A549 (cell line): ENCODE results near the gene SCARB1. TPM values are rescaled to one million over a fixed set of nuclear protein-coding genes. Genes with fewer than 3 reads are reported as not detected.
A peak's percentile ranks its signal among the peaks of the same experiment; 100 is the strongest.

Experiments used
- ATAC-seq, 2 experiments: fragments of 200-7000 bp in 1 of 2; fragments of >200 bp in 1 of 2; cut with Nextera tagmentation in 1 of 2; cut with Tn5 transposase in 1 of 2; 3 replicates each; pipeline versions ENCODE4 v1.8.0 to v1.9.1; 2018 to 2020; ENCODE audit warnings: mild to moderate bottlenecking in 1 of 2, moderate library complexity in 1 of 2
- CTCF ChIA-PET: fragments of 300-600 bp; sonication (Branson Sonifier 250); formaldehyde crosslinking; extraction: SDS; loops from one replicate; lab custom pipeline; 2021; ENCODE audit warnings: antibody characterized with exemption, inconsistent platforms; lab: Yijun Ruan, JAX
- POLR2A ChIA-PET: fragments of 350-600 bp; formaldehyde crosslinking; extraction: SDS; loops from one replicate; lab custom pipeline; 2021; ENCODE audit warnings: antibody characterized with exemption, inconsistent platforms; lab: Yijun Ruan, JAX
- DNase-seq, 2 experiments: peaks; one replicate each; pipeline versions ENCODE4 v3.0.0 to v3.0.0-alpha.2; 2011 to 2016; ENCODE audit warnings: low read depth in 1 of 2, low spot score in 1 of 2
- FAIRE-seq: peaks from 2 replicates; lab custom pipeline; 2011; peaks lifted over from hg19 to GRCh38; lab: Jason Lieb, UNC
- H3K27ac ChIP-seq, 2 experiments: fragments of >200 bp; sonication (Bioruptor Twin); formaldehyde crosslinking; 3 replicates each; pipeline ENCODE4 v1.5.1; 2016 to 2017
- H3K4me1 ChIP-seq: fragments of >200 bp; sonication (Bioruptor Twin); formaldehyde crosslinking; 3 replicates; pipeline ENCODE4 v1.6.1; 2016
- H3K4me2 ChIP-seq: fragments of >200 bp; sonication (Bioruptor Twin); formaldehyde crosslinking; 3 replicates; pipeline ENCODE4 v1.6.1; 2016
- H3K4me3 ChIP-seq: fragments of >200 bp; sonication (Bioruptor Twin); formaldehyde crosslinking; 3 replicates; pipeline ENCODE4 v1.5.1; 2016
- H3K9me3 ChIP-seq: fragments of >200 bp; sonication (Bioruptor Twin); formaldehyde crosslinking; 3 replicates; pipeline ENCODE4 v1.6.1; 2016
- ATOH8 ChIP-seq: fragments of 250-450 bp; sonication (Bioruptor Pico); IDR thresholded peaks from 2 replicates; pipeline ENCODE4 v1.5.0; 2020; ENCODE audit warnings: low read depth, mild to moderate bottlenecking, moderate library complexity
- CBX2 ChIP-seq: fragments of 200-600 bp; sonication (generic); IDR thresholded peaks from 2 replicates; pipeline ENCODE4 v1.6.1; 2016; ENCODE audit warnings: low read depth, mild to moderate bottlenecking, borderline replicate concordance
- CHD2 ChIP-seq: fragments of 150-350 bp; IDR thresholded peaks from 2 replicates; pipeline ENCODE4 v1.6.1; 2014; ENCODE audit warnings: low read length; ENCODE audit not compliant: partially characterized antibody
- CHD4 ChIP-seq: fragments of 200-600 bp; sonication (generic); IDR thresholded peaks from 2 replicates; pipeline ENCODE4 v1.6.1; 2016; ENCODE audit warnings: antibody characterized with exemption, mild to moderate bottlenecking, borderline replicate concordance
- E2F6 ChIP-seq: IDR thresholded peaks from 2 replicates; pipeline ENCODE4 v1.6.1; 2012; ENCODE audit warnings: low read depth, borderline replicate concordance
- EHF ChIP-seq: fragments of 250-450 bp; sonication (Bioruptor Pico); IDR thresholded peaks from 2 replicates; pipeline ENCODE4 v1.5.0; 2020; ENCODE audit warnings: mild to moderate bottlenecking
- EHMT2 ChIP-seq: fragments of 200-600 bp; sonication (generic); IDR thresholded peaks from 2 replicates; pipeline ENCODE4 v1.6.1; 2016; ENCODE audit warnings: antibody characterized with exemption, low read depth, mild to moderate bottlenecking, moderate library complexity
- EP300 ChIP-seq, 2 experiments: fragments of >200 bp; sonication (Bioruptor Twin); formaldehyde crosslinking; IDR thresholded peaks; 2 replicates in 1 of 2; 3 replicates in 1 of 2; pipeline ENCODE4 v1.6.1; 2016 to 2017
- FOSB ChIP-seq: fragments of 250-450 bp; sonication (Bioruptor Pico); IDR thresholded peaks from 2 replicates; pipeline ENCODE4 v1.5.0; 2020; ENCODE audit warnings: mild to moderate bottlenecking, moderate library complexity
- FOXS1 ChIP-seq: fragments of 250-450 bp; sonication (Bioruptor Pico); IDR thresholded peaks from 2 replicates; pipeline ENCODE4 v1.5.0; 2020; ENCODE audit warnings: mild to moderate bottlenecking, moderate library complexity
- GATA3 ChIP-seq: IDR thresholded peaks from 2 replicates; pipeline ENCODE4 v1.6.1; 2012; ENCODE audit warnings: borderline replicate concordance
- HDAC2 ChIP-seq: fragments of 200-600 bp; sonication (generic); IDR thresholded peaks from 2 replicates; pipeline ENCODE4 v1.6.1; 2016
- HES2 ChIP-seq: fragments of >200 bp; sonication (Bioruptor Twin); formaldehyde crosslinking; IDR thresholded peaks from 2 replicates; pipeline ENCODE4 v1.6.1; 2016
- HMGXB4 ChIP-seq: fragments of 250-450 bp; sonication (Bioruptor Pico); IDR thresholded peaks from 2 replicates; pipeline ENCODE4 v1.5.0; 2021; ENCODE audit warnings: mild to moderate bottlenecking, moderate library complexity, borderline replicate concordance
- HOXB13 ChIP-seq: fragments of 250-450 bp; sonication (Bioruptor Pico); IDR thresholded peaks from 2 replicates; pipeline ENCODE4 v1.5.0; 2020; ENCODE audit warnings: low read depth, mild to moderate bottlenecking, moderate library complexity
- HOXB5 ChIP-seq: fragments of 250-450 bp; sonication (Bioruptor Pico); IDR thresholded peaks from 2 replicates; pipeline ENCODE4 v1.5.0; 2020; ENCODE audit warnings: mild to moderate bottlenecking, moderate library complexity
- JUN ChIP-seq, 2 experiments: fragments of >200 bp; sonication (Bioruptor Twin); formaldehyde crosslinking; IDR thresholded peaks; 2 replicates in 1 of 2; 3 replicates in 1 of 2; pipeline ENCODE4 v1.6.1; 2016 to 2017
- MAX ChIP-seq: IDR thresholded peaks from 2 replicates; pipeline ENCODE4 v1.6.1; 2012
- MAZ ChIP-seq: fragments of 150-350 bp; IDR thresholded peaks from 2 replicates; pipeline ENCODE4 v1.6.1; 2014; ENCODE audit warnings: antibody characterized with exemption, low read depth, low read length, borderline replicate concordance
- MYC ChIP-seq: IDR thresholded peaks from 2 replicates; pipeline ENCODE4 v1.6.1; 2012; ENCODE audit warnings: mild to moderate bottlenecking, inconsistent platforms, low read length, improper control_type of control experiment, borderline replicate concordance
- NPAS2 ChIP-seq: fragments of 250-450 bp; sonication (Bioruptor Pico); IDR thresholded peaks from 2 replicates; pipeline ENCODE4 v1.8.0; 2022; ENCODE audit warnings: mild to moderate bottlenecking, moderate library complexity, borderline replicate concordance
- POLR2A ChIP-seq: IDR thresholded peaks from 2 replicates; pipeline ENCODE4 v1.6.1; 2012; ENCODE audit warnings: mild to moderate bottlenecking, low read length
- POLR2AphosphoS2 ChIP-seq: conservative IDR thresholded peaks from 2 replicates; pipeline ENCODE4 v1.6.1; 2012; ENCODE audit warnings: low read length, improper control_type of control experiment, inconsistent platforms
- RARB ChIP-seq: fragments of 250-450 bp; sonication (Bioruptor Pico); IDR thresholded peaks from 2 replicates; pipeline ENCODE4 v1.8.0; 2021; ENCODE audit warnings: mild to moderate bottlenecking, moderate library complexity
- RCOR1 ChIP-seq: fragments of 150-350 bp; IDR thresholded peaks from 2 replicates; pipeline ENCODE4 v1.6.1; 2014; ENCODE audit warnings: antibody characterized with exemption, low read length, low read depth
- RFX5 ChIP-seq: fragments of 450-650 bp; IDR thresholded peaks from 2 replicates; pipeline ENCODE4 v1.7.1; 2014; ENCODE audit warnings: antibody characterized with exemption, mild to moderate bottlenecking, moderate library complexity
- RNF2 ChIP-seq: fragments of 200-600 bp; sonication (generic); IDR thresholded peaks from 2 replicates; pipeline ENCODE4 v1.6.1; 2016; ENCODE audit warnings: low read depth, mild to moderate bottlenecking, antibody characterized with exemption, moderate library complexity, borderline replicate concordance
- SREBF2 ChIP-seq: fragments of 450-650 bp; IDR thresholded peaks from 2 replicates; pipeline ENCODE4 v1.6.1; 2014; ENCODE audit warnings: mild to moderate bottlenecking, moderate library complexity
- USF2 ChIP-seq: fragments of 450-650 bp; IDR thresholded peaks from 2 replicates; pipeline ENCODE4 v1.6.1; 2014; ENCODE audit warnings: antibody characterized with exemption
- ZNF302 ChIP-seq: fragments of 250-450 bp; sonication (Bioruptor Pico); IDR thresholded peaks from 2 replicates; pipeline ENCODE4 v1.9.0; 2021; ENCODE audit warnings: inconsistent platforms, mild to moderate bottlenecking, moderate library complexity
- ZSCAN20 ChIP-seq: fragments of 250-450 bp; sonication (Bioruptor Pico); IDR thresholded peaks from 2 replicates; pipeline ENCODE4 v1.8.0; 2022; ENCODE audit warnings: mild to moderate bottlenecking, moderate library complexity
- WGBS: methylation state at CpG from one replicate; pipeline ENCODE4 v1.1.6; 2017; ENCODE audit errors: missing lambda C conversion rate; 5-methylcytosine and 5-hydroxymethylcytosine counted together
- polyA plus RNA-seq, 4 experiments: library from polyadenylated mRNA; depleted of rRNA in 3 of 4; stranded (reverse); fragments of >200 nt; fragmentation: RNase III in 1 of 4; extraction: RNeasy Plus Mini Kit Qiagen cat#74134 plus additional on column Dnase treatment in 1 of 4; gene quantifications; 2 replicates in 3 of 4; 3 replicates in 1 of 4; pipeline ENCODE4 v1.2.3, GENCODE V29; 2011 to 2017

The SCARB1 gene
- polyA plus RNA-seq, 2 of the 4 experiments (the other 2 are of a cell fraction), result 81.1 to 154 TPM

- 23% methylated on average over 9 of the region's 9 CpGs for WGBS
- no peak for FAIRE-seq
- TF ChIP-seq ZSCAN20 (peak; percentile 74), EP300 (IDR thresholded peaks at IDR 0.05) (no peak), NPAS2 (peak; percentile 29; the same call in 1 of the 2 replicates), GATA3 (no peak; the same call in 1 of the 2 replicates), EHMT2 (no peak), FOXS1 (CRISPR knock-in tag) (no peak), HES2 (no peak), RFX5 (no peak), CBX2 (no peak), POLR2AphosphoS2 (peak; percentile 100), JUN (IDR thresholded peaks at IDR 0.05) (peak; percentile 45 to 80; a peak in 3 of 5 replicates), E2F6 (no peak), RNF2 (no peak), MYC (no peak), HMGXB4 (CRISPR knock-in tag) (peak; percentile 99), RARB (CRISPR knock-in tag) (peak; percentile 99), ATOH8 (CRISPR knock-in tag) (peak; percentile 86), SREBF2 (no peak), MAX (no peak), CHD2 (peak; percentile 62), HDAC2 (no peak), MAZ (no peak), FOSB (peak; percentile 99), HOXB13 (CRISPR knock-in tag) (peak; percentile 44; the same call in 1 of the 2 replicates), HOXB5 (peak; percentile 90), CHD4 (no peak), POLR2A (peak; percentile 25; the same call in 1 of the 2 replicates), RCOR1 (0 out of 2 replicates have a peak, but pooled peaks have one; percentile 11), EHF (CRISPR knock-in tag) (peak; percentile 97), ZNF302 (no peak), USF2 (no peak; the same call in 1 of the 2 replicates)
Measured at GRCh38 chr12:124910561-124911478, 47.2 kb upstream of the SCARB1 start.

More at GRCh38 chr12:124910561-124911478, 47.2 kb upstream of the SCARB1 start:
- POLR2A ChIA-PET, result interaction anchor here (0.7 to 5.8 kb wide), 8 partner anchors 8 to 73 kb away, joined by 4 to 41 read pairs (median 6); no protein-coding TSS in a partner anchor
- Histone ChIP-seq H3K4me2 (peak overlapping the region; percentile 94), H3K4me1 (peaks cover 45% of the 10 kb centered on the region), H3K27ac (peak overlapping the region; percentile 44 to 67), H3K9me3 (no peaks in the 10 kb centered on the region), H3K4me3 (peak overlapping the region; percentile 45)
- ATAC-seq (peak; percentile 0 to 1; a peak in 4 of 6 replicates), DNase-seq (peak in 1 of 2 experiments; percentile 72)
- CTCF ChIA-PET, result interaction anchor here (1.0 to 12.9 kb wide), 3 partner anchors 9 to 30 kb away, joined by 4 to 243 read pairs (median 44); no protein-coding TSS in a partner anchor
